Keratinocyte (primary cell): Measurements from ENCODE around the gene FLYWCH1. TPM values are rescaled to one million over a fixed set of nuclear protein-coding genes. Genes with fewer than 3 reads are reported as not detected.

Experiments
- DNase-seq: peaks from one replicate; pipeline ENCODE4 v3.0.0-alpha.2; 2011; ENCODE audit warnings: low read depth, missing footprints, low spot score
- FAIRE-seq: peaks from 2 replicates; lab custom pipeline; 2011; peaks lifted over from hg19 to GRCh38; lab: Jason Lieb, UNC
- H2AFZ ChIP-seq: 2 replicates; pipeline ENCODE4 v1.6.0; 2012; ENCODE audit warnings: low read length, control low read depth, inconsistent platforms; ENCODE audit not compliant: control insufficient read depth
- H3K27ac ChIP-seq: 2 replicates; pipeline ENCODE4 v1.5.1; 2011; ENCODE audit warnings: low read length; ENCODE audit not compliant: control insufficient read depth, insufficient read depth
- H3K27me3 ChIP-seq: 3 replicates; pipeline ENCODE4 v1.6.0; 2011; ENCODE audit warnings: low read length; ENCODE audit not compliant: control insufficient read depth, insufficient read depth; ENCODE audit errors: extremely low read depth
- H3K36me3 ChIP-seq, 2 experiments: 2 replicates in 1 of 2; 3 replicates in 1 of 2; pipeline ENCODE4 v1.5.1; 2011; ENCODE audit warnings: low read length in 2 of 2, mild to moderate bottlenecking in 1 of 2; ENCODE audit not compliant: control insufficient read depth in 2 of 2, insufficient read depth in 2 of 2; ENCODE audit errors: extremely low read depth in 1 of 2
- H3K4me1 ChIP-seq: 3 replicates; pipeline ENCODE4 v1.5.1; 2011; ENCODE audit warnings: low read length; ENCODE audit not compliant: control insufficient read depth, insufficient read depth; ENCODE audit errors: extremely low read depth
- H3K4me2 ChIP-seq: 3 replicates; pipeline ENCODE4 v1.6.0; 2011; ENCODE audit warnings: low read depth, low read length; ENCODE audit not compliant: control insufficient read depth, insufficient read depth; ENCODE audit errors: extremely low read depth
- H3K4me3 ChIP-seq, 3 experiments: fragments of 200-600 bp in 1 of 3; sonication (generic) in 1 of 3; 2 replicates in 2 of 3; 3 replicates in 1 of 3; pipeline ENCODE4 v1.5.1; 2011 to 2016; ENCODE audit warnings: low read length in 3 of 3, mild to moderate bottlenecking in 3 of 3, control low read depth in 2 of 3, inconsistent platforms in 1 of 3, low read depth in 1 of 3, mixed read lengths in 1 of 3, mixed run types in 1 of 3, moderate library complexity in 1 of 3; ENCODE audit not compliant: control insufficient read depth in 2 of 3, insufficient read depth in 2 of 3; ENCODE audit errors: extremely low read depth in 1 of 3
- H3K79me2 ChIP-seq: 2 replicates; pipeline ENCODE4 v1.6.0; 2012; ENCODE audit warnings: low read length; ENCODE audit not compliant: control insufficient read depth, insufficient read depth
- H3K9ac ChIP-seq: 3 replicates; pipeline ENCODE4 v1.6.0; 2011; ENCODE audit warnings: low read length; ENCODE audit not compliant: control insufficient read depth, insufficient read depth; ENCODE audit errors: extremely low read depth
- H3K9me1 ChIP-seq: 3 replicates; pipeline ENCODE4 v1.6.0; 2011; ENCODE audit warnings: low read length; ENCODE audit not compliant: control insufficient read depth, insufficient read depth; ENCODE audit errors: extremely low read depth
- H3K9me3 ChIP-seq: 2 replicates; pipeline ENCODE4 v1.5.1; 2012; ENCODE audit warnings: low read depth, low read length; ENCODE audit not compliant: control insufficient read depth
- H4K20me1 ChIP-seq: 3 replicates; pipeline ENCODE4 v1.6.0; 2011; ENCODE audit warnings: low read length; ENCODE audit not compliant: control insufficient read depth, insufficient read depth; ENCODE audit errors: extremely low read depth
- CTCF ChIP-seq, 3 experiments: IDR thresholded peaks in 1 of 3; conservative IDR thresholded peaks in 1 of 3; optimal IDR thresholded peaks in 1 of 3; 2 replicates in 2 of 3; 3 replicates in 1 of 3; pipeline versions ENCODE3 to v1.5.1; 2011; ENCODE audit warnings: low read length in 3 of 3, mild to moderate bottlenecking in 3 of 3, moderate library complexity in 2 of 3, control low read depth in 1 of 3, inconsistent platforms in 1 of 3; ENCODE audit not compliant: insufficient read depth in 2 of 3; ENCODE audit errors: extremely low read depth in 1 of 3
- EZH2 ChIP-seq: IDR thresholded peaks from one replicate; pipeline ENCODE4 v1.6.1; 2012; ENCODE audit warnings: inconsistent platforms, mild to moderate bottlenecking, low read length, moderate library complexity
- dilution Hi-C: fragments of 300-500 bp; cut with MboI; formaldehyde crosslinking; loops from one replicate; pipeline ENCODE4 v1.7.0; 2020; ENCODE audit warnings: low sequenced_read_pairs; ENCODE audit not compliant: extremely low pct_ligation_motif_present
- polyA plus RNA-seq, 5 experiments: library from polyadenylated mRNA; depleted of rRNA in 3 of 5; stranded (reverse) in 3 of 5; stranded (forward) in 1 of 5; unstranded in 1 of 5; fragments of >200 nt; gene quantifications; 1 replicate in 1 of 5; 2 replicates in 3 of 5; 3 replicates in 1 of 5; pipeline versions ENCODE4 v1.2.1 to v1.2.3, GENCODE V29; 2011 to 2012; ENCODE audit warnings: missing spikeins in 2 of 5, low read depth in 1 of 5, low replicate concordance in 1 of 5

Gene FLYWCH1
- polyA plus RNA-seq, 1 donor (not counting 4 experiments of a cell fraction or from before 2014, with no cell fraction given) = 16.2 TPM

- no peak overlapping the region for H3K4me3 ChIP-seq
- H3K27me3 ChIP-seq = peaks cover 6% of the 10 kb centered on the region
- H3K9ac ChIP-seq = no peak overlapping the region
- no peaks in the 10 kb centered on the region for H3K9me1 ChIP-seq
- dilution Hi-C loops = no loop called here
- no peaks in the 10 kb centered on the region for H3K9me3 ChIP-seq
- no peaks in the 10 kb centered on the region for H4K20me1 ChIP-seq
- DNase-seq = no peak
- H3K4me2 ChIP-seq = no peak overlapping the region
- no peak overlapping the region for H2AFZ ChIP-seq
- H3K79me2 ChIP-seq = no peaks in the 10 kb centered on the region
- FAIRE-seq = no peak
- H3K36me3 ChIP-seq = peaks cover 0 to 9% of the 10 kb centered on the region in 2 experiments
- TF ChIP-seq CTCF (optimal IDR thresholded peaks at IDR 0.05 in 1 of 3, IDR thresholded peaks at IDR 0.05 in 1 of 3, conservative IDR thresholded peaks at IDR 0.05 in 1 of 3; ENCODE audit: extremely low read depth in 1 of 3, insufficient read depth in 2 of 3, low read length in 3 of 3) (no peak), EZH2 (no peak)
- peaks cover 8% of the 10 kb centered on the region for H3K4me1 ChIP-seq
- no peak overlapping the region for H3K27ac ChIP-seq
Observed at GRCh38 chr16:2950773-2951172, 39.0 kb downstream of the FLYWCH1 start.

GRCh38 chr16:2952679-2953078 is 40.9 kb downstream of the FLYWCH1 start:
- TF ChIP-seq EZH2 (no peak), CTCF (optimal IDR thresholded peaks at IDR 0.05 in 1 of 3, IDR thresholded peaks at IDR 0.05 in 1 of 3, conservative IDR thresholded peaks at IDR 0.05 in 1 of 3; ENCODE audit: extremely low read depth in 1 of 3, insufficient read depth in 2 of 3, low read length in 3 of 3) (no peak)
- DNase-seq (no peak), FAIRE-seq (no peak)

More at GRCh38 chr16:2952679-2953078, 40.9 kb downstream of the FLYWCH1 start:
- Histone ChIP-seq H3K27me3 (peaks cover 6% of the 10 kb centered on the region), H3K9me3 (no peaks in the 10 kb centered on the region), H3K36me3 (peaks cover 0 to 9% of the 10 kb centered on the region in 2 experiments), H3K27ac (no peak overlapping the region), H3K9ac (no peak overlapping the region), H3K4me3 (no peak overlapping the region), H2AFZ (no peak overlapping the region), H3K4me2 (peak overlapping the region; percentile 16), H4K20me1 (no peaks in the 10 kb centered on the region), H3K79me2 (no peaks in the 10 kb centered on the region), H3K4me1 (peaks cover 8% of the 10 kb centered on the region), H3K9me1 (no peaks in the 10 kb centered on the region)
- dilution Hi-C loops = no loop called here
